HG02571 (cell line): ENCODE measurements around the gene CCDC7.
"Not testable (repeated sequence)": the region's sequence is repeated elsewhere in the genome, so short reads cannot be mapped to it uniquely, and the experiment has no call there.

Experiments used
- ATAC-seq: cut with Tn5 transposase; IDR thresholded peaks from one replicate; pipeline ENCODE4 v1.9.1; 2021; ENCODE audit warnings: mild to moderate bottlenecking, moderate library complexity; ENCODE audit not compliant: unreplicated experiment

The CCDC7 gene

GRCh38 chr10:32687116-32687515 is 241.2 kb downstream of the CCDC7 start:
- no peak for ATAC-seq

DNA sequence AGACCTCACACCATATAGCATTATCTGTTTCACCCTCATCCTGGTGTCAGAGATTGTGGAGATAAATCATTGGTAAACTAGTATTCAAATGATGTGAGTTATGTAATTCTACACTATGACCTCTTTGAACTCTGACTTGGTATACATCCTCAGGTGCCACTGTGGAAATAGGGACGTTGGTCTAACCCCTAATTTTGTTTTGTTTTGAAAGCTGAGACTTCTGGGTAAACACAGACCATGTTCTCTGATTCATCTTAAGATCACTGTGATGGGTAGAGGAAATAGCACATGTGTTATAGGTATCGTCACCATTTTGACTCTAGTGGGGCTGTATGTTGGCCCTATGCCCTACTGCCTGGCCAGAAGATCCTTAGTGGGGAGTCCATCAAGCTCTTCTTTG is 241.6 kb downstream of the CCDC7 start:
- ATAC-seq: no peak

DNA sequence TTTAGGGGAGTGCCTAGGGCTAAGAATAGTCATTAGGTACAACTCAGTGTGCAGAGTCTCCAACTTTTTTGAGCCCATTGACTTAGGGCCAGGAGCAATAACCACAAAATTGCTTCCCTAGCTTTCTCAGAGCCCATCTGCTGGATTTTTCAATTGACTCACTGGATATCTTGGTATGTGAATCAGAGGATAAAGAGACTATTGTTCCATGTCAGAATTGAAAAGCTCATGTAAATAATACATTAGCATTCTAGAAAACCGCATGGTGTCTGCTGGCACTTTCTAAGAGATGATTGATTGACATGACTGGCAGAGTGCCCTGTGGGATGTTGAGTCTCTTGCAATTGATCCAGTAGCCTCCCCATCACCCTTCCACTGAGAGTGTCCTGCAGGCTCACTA is 246.2 kb downstream of the CCDC7 start:
- ATAC-seq: no peak

DNA sequence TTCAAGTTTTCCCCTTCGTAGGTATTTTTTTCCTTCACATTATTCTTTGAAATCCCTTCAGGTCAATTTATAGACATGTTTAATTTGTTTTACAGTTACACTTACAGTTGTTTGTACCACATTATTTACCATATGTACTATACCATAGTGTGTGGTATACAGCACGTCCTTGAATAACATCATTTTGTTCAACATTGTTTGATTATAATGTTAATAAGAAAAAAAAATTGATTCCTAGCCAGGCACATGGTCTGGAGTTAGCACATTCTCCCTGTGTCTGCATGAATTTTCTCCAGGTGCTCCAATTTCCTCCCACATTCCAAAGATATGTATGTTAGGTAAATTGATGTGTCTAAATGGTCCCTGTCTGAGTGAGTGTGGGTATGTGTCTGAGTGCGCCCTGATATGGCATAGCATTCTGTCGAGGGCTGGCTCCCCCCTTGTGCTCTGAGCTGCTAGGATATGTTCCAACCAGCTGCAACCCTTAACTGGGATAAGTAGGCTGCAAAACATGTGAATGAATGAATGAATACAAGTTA is 247.6 kb downstream of the CCDC7 start:
- ATAC-seq: no peak

- not testable (repeated sequence) for ATAC-seq
Measured at GRCh38 chr10:32699683-32700082, 253.7 kb downstream of the CCDC7 start.

DNA sequence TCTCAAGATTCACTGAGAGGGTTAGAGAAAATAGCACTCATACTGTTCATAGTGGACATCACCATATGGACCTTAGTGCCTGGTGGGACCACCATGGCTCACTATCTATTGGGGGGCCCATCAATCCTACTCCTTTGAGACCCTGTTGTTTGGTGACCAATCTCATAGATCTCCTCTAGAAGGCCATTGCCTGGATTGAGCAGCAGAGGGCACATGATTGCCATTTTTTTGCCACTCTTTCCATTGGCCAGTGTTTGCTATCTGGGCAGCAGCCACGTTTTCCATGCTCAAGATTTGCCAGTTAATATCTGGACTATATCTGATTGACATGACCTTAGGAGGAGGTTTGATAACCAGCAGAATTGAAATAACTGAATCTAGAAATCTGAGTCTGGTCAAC is 267.6 kb downstream of the CCDC7 start:
- no peak for ATAC-seq

- no peak for ATAC-seq
Measured at GRCh38 chr10:32731527-32731926, 285.6 kb downstream of the CCDC7 start.

- no peak for ATAC-seq
Measured at GRCh38 chr10:32738958-32739357, 293.0 kb downstream of the CCDC7 start.

GRCh38 chr10:32744321-32744720 is 298.4 kb downstream of the CCDC7 start:
- ATAC-seq: no peak

- ATAC-seq: no peak
Measured at GRCh38 chr10:32746869-32747268, 300.9 kb downstream of the CCDC7 start.

GRCh38 chr10:32751582-32751981 is 305.6 kb downstream of the CCDC7 start:
- ATAC-seq: no peak

GRCh38 chr10:32754900-32755299 is 309.0 kb downstream of the CCDC7 start:
- ATAC-seq: not testable (repeated sequence)

DNA sequence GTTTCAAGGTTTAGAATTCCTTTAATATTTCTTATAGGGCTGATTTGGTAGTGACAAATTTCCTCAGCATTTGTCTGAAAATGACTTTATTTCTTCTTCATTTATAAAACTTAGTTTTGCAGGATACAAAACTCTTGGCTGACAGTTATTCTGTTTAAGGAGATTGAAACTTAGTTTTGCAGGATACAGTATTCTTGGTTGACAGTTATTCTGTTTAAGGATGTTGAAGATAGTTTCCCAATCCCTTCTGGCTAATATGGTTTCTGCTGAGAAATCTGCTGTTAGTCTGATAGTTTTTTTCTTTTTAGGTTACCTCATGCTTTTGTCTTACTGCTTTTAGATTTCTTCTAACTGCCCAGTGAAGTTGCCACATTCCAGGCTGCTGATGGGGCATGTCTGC is 325.3 kb downstream of the CCDC7 start:
- no peak for ATAC-seq

DNA sequence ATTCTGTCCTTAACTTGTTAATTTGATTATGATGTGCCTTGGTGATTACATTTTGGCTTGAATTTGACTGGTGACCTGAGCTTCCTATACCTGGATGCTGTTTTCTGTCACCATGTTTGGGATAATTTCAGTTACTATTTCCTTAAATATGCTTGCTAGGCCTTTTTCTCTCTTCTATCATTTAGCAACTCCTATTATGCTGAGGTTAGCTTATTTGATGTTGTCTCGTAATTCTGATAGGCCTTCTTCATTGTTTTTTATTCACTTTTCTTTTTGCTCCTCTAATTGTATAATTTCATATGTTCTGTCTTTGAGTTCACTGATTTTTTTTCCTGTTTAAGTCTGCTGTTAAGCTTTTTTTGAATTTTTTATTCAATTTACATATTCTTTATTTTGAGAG is 327.2 kb downstream of the CCDC7 start:
- no peak for ATAC-seq

DNA sequence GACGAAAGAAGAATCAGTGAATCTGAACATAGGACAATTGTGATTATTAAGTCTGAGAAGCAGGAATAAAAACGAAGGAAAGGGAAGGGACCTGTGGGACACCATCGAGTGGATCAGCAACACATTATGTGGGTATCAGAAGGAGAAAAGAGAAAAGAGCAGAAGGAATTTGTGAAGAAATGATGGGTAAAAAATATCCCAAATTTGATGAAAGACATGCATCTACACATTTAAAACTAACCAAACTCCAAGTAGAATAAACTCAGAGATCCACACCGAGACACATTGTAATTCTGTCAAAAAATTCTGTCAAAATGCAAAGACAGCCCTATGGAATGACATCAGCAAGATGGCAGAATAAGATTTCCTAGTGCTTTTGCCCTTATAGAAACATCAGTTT is 341.0 kb downstream of the CCDC7 start:
- ATAC-seq: no peak

DNA sequence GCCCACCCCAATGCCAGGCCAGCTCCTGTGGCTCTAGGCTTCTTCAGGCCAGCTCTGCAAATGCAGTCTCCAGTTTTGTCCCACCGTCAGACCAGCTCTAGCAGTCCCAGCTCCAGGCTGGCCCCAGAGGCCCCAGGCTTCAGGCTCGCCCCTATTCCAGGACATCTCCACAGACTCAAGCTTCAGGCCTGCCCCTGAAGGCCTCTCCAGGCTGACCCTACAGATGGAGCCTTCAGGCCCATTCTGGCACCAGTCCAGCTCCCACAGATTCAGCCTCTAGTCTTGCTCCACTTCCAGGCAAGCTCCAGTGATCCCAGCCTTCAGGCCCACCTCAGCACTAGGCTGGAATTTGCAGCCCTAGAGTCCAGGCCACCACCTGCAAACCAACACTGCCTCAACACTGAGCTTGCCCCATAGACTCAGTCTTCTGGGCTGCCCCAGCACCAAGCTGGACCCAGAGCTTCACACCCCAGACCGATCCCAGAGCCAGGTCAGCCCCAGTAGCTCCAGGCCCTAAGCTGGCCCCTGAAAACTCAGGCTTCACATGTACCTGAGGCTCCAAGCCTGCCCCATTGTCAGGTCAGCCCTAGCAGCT is 341.8 kb downstream of the CCDC7 start:
- ATAC-seq: no peak

GRCh38 chr10:32788359-32788758 is 342.4 kb downstream of the CCDC7 start:
- ATAC-seq: no peak

DNA sequence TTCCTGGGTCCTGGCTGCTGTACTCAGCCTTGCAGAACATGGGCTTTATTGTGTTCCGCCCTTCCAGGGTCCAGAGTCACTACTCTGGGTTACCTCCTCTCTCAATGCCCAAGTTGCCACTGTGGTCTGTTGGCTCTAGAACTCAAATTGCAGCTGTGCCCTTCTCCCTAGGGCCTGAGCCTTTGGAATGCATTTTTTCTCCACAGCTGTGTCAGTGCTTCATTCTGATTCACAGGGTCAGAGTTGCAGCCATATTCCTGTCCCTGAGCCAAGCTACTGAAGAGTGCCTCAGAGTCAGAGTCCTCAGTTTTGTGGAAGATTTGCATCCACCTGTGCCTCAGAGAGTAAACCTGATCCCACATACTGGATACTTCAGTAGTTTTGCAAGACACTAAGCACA is 344.5 kb downstream of the CCDC7 start:
- ATAC-seq: no peak

GRCh38 chr10:32793033-32793432 is 347.1 kb downstream of the CCDC7 start:
- ATAC-seq: no peak

- no peak for ATAC-seq
Measured at GRCh38 chr10:32795598-32796183, 349.8 kb downstream of the CCDC7 start.

- not testable (repeated sequence) for ATAC-seq
Measured at GRCh38 chr10:32797393-32797792, 351.5 kb downstream of the CCDC7 start.

- ATAC-seq: no peak
Measured at GRCh38 chr10:32846974-32847373, 401.0 kb downstream of the CCDC7 start.

DNA sequence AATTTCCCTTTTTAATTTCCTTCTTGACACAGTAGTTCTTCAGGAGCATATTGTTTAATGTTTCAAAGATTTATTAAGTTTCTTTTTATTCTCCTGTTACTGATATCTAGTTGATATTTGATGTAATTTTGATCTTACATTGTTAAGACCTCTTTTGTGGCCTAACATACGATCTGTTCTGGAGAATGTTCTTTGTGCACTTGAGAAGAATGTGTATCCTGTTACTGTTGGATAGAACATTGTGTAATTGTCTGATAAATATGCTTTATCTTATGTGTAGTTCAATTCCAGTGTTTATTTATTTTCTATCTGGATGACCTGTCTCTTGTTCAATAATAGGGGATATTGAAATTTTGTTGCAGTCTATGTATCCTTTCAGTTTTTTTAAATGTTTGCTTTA is 405.4 kb downstream of the CCDC7 start:
- ATAC-seq: no peak
